RPMI7951 (cell line): ENCODE measurements around the gene AFF3. TPM values are rescaled to one million over a fixed set of nuclear protein-coding genes. Genes with fewer than 3 reads are reported as not detected.

Experiments used
- DNase-seq: peaks from one replicate; pipeline ENCODE4 v3.0.0-alpha.2; 2012; ENCODE audit warnings: low read depth
- total RNA-seq: library from RNA; depleted of rRNA; stranded (reverse); fragments of >200 nt; shearing (Covaris generic); gene quantifications from 2 replicates; pipeline ENCODE4 v1.2.3, GENCODE V29; 2014

Gene AFF3
- total RNA-seq, 1 experiment from 2014 or later: 1.3 TPM

DNA sequence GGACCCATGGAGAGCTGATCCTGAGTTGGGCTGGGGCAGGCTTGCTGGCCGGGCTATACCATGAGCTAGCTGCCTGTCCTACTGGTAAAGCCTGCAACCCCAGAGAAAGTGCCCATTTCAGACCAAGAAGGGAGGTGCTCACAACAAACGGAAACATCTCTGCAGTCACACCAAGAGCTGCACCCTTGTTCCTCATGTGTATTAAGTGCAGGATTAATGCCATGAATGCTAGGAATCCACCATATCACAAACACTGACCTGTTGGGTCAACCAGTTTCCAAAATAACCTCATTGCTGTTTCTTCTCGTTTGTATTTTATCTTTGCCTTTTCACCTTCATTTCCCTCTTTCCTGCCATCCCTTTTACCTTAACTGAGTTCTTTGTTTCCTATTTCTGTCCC lies 69.9 kb downstream of the AFF3 start:
- DNase-seq: no peak

DNA sequence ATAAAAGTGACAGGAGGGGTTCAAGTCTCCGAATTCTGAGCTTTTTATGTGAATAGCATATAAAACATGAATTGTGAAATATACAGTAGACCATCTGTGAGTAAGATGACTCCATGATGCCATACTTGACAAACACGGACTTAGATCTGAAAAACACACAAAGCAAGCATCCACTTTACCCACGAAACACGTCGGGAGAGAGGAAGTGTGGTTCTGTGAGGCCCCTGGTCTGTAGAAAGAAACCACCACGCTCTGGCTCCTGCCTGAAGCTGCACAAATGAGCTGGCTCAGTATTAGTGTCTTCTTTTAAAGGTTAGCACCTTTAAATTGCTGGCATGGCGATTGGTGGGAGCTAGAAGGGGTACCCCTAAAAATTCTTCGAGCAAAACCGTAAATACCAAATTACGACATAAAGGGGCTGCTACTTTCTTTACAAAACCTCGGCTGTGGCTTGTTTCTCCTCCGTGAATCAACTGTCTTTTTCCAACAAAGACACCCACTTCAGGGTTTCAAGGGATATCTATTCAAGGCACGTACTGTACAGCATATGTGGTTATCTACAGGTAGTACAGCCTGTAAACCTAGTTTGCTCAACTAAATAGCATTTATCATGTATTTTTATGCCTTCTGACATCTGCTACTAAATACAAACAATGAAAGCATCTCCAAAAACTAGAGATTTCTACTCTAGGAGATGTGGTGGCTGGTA lies 70.9 kb downstream of the AFF3 start:
- DNase-seq: no peak

DNA sequence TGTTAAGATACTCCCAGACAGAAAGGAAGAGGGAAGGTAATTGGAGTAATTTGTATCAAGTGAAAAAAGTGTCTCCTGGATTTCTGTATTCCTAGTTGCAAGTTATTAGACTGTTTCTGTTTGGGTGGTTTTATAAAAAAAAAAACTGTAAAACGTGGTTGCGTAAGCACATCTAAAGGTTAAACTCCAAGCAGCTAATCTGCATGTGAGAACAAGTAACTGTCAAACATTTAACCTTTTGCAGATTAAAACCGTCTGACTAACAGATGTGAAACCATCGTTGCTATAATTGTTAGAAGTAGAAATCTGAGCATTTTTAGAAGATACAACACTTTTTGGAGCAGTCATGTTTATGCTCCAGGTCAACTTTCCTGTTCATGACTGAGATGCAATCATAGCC lies 72.3 kb downstream of the AFF3 start:
- DNase-seq: no peak

DNA sequence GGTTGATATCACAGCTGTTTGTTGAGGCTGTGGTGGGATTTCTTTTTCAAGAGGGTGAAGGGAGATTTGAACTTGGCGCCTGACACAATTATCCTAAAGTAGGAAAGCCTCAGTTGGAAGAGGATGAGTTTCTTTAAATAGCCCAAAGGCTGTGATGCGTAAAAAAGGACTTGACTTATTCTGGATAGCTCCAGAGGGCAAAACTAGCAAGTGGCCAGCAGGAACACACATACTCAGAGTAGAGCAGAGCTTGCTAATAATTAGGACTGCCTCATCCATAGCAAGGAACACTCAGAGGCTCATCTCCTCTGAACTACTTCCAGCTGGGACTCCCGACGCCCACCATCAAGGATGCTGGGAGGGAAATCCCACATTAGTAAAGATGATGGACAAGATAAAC lies 74.0 kb downstream of the AFF3 start:
- DNase-seq: no peak

DNA sequence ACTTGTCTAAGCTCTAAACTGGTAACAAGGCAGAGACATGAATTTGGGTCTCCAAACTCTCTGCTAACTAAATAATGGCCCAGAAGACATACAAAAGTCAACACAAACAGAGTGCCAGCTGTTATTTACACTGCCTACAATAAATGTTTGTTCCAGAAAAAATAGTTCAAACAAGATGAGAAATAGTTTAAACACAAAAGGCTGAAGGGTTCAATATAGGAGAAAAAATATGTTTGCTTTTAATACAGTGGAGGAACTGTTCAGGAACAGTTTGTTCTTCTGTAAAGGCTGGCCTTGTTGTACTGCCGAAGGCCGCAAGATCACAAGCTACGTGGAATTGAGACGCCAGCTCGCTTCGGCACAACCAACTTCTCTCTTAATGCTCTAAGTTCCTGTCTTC lies 74.6 kb downstream of the AFF3 start:
- no peak for DNase-seq

DNA sequence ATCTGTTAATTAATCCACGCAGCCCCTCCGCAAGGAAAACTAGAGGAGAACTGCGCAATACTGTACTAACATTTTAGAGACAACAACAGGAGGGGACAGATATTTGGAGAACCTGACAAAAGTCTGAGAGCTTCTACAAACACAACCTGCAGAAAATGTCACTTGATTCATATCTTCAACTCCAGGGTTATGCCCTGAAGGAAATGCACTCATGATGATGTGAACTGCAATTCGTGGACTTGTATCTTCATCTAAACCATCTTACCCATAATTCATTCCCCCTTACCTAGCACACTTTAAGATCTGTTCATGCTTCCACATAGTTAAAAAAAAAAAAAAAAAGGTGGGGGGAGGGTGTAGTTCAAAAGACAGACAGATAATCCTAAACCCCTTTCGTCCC lies 75.5 kb downstream of the AFF3 start:
- no peak for DNase-seq

DNA sequence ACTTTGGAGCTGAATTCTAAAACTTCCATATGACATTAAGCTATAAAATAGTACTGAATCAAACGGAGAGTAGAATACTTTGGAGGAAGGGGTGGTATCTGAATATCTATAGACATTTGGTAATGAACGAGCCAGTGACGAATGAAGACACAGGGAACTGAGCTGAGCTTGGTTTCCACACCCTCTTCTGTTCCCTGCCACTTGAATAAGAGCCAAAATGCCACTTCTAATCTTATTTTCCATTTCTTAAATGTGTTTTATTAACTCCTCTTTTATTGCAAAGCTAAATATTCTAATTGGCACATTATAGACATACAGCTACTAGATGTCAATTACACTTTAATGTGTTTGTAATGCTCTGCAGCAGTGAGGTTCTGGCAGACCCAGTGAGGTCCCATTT lies 76.1 kb downstream of the AFF3 start:
- DNase-seq: no peak

DNA sequence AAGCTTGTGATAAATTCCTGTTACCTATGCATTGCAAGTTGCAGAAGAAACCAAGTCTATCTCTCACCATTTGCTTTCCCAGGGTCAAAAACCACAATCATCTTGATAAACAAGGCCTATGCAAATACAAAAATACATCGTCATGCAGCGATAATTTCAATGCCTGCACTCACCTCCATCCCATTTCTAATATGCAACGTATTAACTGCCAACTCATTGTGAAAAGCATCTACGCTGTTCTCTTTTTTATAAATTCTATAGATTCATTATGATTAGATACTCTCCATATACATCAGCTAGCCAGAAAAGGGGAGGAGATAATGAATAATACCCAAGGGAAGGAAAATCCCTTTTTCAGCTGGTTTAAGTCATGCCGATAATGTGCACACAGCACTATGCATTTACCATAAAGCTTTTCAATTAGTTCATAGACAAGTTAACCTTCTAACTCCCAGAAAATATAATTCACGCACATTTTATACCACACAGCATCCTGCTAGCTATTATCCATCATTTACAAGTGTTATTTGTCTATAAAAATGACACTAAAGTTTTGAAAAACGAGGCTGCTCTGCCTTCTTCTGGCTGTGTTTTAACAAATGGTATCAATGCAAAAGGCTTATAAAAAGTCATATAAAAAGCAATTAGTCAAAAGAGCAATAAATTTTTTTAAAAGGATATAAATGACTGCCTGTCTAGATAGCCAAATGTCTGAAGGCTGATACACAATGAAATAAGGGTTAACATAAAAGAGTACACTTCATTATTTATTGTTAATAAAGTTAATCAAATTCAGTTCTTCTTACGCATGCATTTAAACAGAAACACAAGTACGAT lies 77.6 kb downstream of the AFF3 start:
- DNase-seq: no peak

DNA sequence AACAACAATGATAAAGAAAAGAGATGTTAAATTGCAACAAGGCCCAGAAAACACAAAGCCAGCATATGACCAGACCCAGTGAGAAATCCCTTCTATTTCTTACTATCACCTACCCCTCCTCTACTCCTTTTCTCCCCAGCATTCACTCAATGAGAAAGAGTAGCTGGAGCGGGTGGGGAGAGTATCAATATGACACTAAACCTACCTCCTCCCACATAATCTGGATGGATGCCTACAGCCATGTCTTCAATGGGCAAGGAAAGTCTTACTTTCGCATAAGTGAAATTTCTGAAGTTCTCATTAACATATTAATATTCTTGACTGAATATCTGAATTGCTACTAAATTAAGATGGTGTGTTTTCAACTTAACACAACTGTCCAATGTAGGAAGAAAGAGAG lies 78.2 kb downstream of the AFF3 start:
- no peak for DNase-seq

DNA sequence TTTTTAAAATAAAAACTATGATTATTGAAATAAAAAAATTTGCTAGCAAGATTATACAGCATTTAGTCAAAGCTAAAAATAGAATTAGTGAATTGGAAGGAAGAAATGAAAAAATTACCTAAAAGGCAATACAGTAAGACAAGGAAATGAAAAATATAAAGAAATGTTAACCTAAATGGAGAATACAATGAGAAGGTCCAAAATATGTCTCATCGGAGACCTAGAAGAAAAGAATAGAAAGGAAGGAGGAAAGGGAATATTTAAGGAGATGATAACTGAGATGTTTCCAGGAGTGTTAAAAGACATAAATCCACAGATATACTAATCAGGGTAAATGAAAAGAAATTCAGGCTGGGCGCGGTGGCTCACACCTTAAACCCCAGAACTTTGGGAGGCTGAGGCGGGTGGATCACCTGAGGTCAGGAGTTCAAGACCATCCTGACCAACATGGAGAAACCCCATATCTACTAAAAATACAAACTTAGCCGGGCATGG lies 78.9 kb downstream of the AFF3 start:
- no peak for DNase-seq

DNA sequence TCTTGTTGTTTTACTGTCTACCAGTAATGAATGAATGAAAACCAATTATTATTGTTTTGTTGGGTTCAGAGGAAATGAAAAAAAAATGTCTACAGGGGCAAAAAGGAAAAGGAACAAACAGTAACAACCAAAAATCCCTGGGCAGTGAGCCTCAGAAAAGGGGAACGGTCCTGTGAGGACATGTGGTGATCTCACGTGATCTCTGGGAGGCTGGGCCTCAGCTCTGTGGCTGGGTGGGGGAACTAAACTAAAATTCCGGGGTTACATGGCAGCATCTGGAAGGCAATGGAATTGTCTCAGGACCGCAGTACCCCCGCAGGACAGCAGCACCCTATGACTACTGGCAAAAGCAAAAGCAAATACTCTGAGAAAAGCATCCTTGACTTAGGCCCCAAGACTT lies 80.1 kb downstream of the AFF3 start:
- DNase-seq: no peak

DNA sequence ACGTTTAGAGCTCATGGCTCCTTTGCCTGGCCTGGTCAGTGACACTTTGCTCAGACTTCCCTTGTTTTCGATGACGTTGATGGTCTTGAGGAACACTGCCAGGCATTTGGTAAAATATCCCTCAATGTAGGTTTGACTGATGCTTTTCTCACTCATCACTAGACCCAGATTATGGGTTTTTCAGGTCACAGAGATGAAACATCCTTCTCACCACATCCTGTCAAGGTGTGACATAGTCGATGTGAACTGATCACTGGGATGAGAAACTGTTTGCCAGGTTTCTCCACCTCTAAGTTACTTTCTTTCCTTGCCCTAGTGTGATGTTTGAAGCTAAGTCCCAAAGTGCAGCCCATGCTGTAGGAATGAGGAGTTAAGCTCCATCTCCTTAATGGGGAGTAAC lies 81.5 kb downstream of the AFF3 start:
- DNase-seq: no peak

DNA sequence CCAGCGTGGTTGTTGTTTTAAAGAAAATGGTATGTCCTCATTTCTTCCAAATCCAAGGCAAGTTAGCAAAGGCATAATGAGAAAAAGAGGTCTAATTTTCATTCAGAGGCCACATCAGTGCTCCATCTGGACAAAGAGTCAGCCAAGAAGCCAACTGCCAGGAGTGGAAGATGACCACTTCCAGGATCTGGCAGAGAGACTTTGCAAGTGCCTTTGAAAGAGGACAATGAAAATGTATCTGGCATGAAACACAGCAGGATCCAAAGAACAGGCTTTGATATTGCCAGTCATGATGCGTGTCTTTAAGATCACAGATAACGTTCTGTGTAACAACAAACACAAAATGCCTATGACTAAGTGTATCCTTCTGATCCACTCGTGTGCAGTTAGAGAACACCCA lies 82.8 kb downstream of the AFF3 start:
- peak; percentile 36 for DNase-seq

DNA sequence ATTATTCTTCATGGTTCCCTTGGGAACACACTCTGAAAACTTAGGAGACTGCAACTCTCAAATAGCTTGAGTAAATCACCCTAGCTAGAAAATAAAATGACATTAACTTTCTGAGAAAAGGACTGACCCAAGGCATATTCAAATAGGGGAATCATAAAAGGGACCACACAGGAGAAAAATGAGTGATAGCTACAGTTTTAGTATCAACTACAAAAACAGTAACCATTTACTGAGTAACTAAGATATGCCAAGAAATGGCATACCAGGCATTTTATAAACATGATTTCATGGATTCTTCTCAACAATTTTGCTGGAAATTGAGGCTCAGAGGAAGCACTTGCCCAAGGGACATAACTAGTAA lies 84.5 kb downstream of the AFF3 start:
- DNase-seq: no peak

DNA sequence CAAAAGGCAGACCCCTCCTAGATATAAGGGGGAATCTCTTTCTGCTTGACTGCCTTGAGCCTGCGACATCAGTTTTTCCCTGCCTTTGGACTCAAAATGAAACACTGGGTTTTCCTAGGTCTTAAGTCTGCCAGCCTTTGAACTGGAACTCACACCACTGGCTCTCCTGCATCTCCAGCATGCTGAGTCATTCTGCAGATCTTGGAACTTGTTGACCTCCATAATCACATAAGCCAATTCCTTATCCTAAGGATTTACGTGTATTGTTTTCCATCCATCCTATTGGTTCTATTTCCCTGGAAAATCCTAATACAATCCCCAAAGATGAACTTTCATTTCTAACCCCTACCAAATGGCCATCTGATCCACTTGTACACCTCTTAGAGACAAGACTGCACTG lies 88.0 kb downstream of the AFF3 start:
- no peak for DNase-seq

DNA sequence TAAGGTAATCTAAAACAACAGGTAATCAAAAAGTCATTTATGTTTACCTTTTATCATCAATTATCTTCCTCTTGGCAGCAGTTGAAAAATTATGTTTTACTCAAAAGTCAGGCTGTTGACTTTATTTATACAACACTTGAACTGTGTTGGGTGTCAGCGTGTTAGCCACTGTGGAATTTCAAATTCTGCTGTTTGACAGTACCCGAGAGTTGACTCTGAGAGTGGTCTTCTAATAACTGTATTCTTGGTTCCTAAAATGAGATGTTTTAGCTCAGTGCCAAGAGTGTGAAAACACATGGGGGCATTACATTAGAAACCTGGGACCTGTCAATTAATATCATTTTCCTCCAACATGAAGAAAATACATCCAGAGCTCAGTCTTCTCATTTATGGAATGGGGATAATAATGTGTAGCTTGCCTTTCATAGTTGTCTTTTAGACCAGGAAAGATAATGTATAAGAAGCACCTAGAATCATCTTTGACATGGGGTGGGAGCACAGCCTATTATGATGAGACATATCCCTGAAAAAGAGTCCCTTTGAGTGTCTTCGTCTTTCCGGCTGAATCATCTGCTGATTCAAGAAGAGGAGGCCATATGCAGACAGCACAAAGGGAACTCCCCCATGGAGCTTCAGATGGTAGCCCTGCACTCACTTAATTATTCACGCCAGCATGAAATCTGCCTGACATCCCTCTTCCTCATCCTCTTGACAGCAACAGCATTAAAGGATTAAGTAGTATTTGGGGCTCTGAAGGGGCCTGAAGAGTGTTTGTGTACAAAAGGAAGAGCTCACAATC lies 89.1 kb downstream of the AFF3 start:
- no peak for DNase-seq

DNA sequence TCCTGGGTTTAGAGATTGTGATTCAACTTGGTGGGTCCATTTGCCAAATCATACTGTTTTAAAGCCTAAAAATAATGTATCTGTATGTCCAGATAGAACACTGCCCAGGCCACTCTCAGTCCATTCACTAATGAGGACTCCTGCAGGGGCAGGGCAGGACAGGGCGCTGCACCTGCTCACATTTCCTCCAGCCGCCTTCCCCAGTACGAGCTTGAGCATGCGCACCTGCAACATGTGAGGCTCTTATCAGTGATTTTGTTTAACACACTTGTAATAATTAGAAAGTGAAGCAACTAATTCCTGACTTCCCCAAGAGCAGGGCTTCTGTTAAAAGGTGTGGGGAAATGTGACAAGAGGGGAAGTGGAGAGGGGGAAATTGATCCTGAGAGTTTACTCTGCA lies 89.7 kb downstream of the AFF3 start:
- DNase-seq: no peak

DNA sequence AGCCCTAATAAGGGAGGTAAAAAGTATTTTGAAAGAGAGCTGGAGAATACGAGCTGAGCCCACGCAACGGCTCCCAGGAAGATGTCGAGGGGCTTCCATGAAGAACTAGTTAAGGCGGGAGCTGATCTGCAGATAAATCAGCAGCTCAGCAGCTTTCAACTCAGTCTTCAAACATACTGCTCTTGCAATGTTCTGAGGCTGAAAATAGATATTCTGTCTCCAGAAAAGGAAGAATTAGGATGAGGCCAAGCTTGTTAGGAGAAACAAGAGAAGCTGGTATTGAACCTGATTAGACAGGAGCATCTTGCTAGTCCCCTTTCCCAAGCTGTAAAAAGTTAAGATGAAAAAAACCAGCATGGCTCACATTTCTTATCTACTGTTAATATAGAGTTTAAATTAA lies 91.1 kb downstream of the AFF3 start:
- DNase-seq: no peak

DNA sequence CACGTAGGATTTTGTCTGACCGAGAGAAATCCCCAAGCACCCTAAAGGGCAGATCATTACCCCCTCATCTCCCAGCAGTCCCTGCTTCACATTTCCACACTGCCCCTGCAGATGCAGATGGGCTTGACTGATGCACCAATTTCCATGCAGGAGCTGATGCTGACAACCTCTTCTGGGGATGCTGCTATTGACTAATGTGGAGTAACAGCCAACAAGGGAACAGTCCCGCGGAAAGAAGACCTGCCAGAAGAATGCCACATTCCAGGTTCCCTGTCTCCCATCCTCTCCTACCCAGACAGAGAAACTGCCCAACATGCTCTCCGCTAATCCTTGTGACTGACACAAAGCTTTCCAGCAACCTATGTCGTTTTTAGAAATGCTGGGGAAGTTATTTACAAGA lies 91.7 kb downstream of the AFF3 start:
- no peak for DNase-seq

DNA sequence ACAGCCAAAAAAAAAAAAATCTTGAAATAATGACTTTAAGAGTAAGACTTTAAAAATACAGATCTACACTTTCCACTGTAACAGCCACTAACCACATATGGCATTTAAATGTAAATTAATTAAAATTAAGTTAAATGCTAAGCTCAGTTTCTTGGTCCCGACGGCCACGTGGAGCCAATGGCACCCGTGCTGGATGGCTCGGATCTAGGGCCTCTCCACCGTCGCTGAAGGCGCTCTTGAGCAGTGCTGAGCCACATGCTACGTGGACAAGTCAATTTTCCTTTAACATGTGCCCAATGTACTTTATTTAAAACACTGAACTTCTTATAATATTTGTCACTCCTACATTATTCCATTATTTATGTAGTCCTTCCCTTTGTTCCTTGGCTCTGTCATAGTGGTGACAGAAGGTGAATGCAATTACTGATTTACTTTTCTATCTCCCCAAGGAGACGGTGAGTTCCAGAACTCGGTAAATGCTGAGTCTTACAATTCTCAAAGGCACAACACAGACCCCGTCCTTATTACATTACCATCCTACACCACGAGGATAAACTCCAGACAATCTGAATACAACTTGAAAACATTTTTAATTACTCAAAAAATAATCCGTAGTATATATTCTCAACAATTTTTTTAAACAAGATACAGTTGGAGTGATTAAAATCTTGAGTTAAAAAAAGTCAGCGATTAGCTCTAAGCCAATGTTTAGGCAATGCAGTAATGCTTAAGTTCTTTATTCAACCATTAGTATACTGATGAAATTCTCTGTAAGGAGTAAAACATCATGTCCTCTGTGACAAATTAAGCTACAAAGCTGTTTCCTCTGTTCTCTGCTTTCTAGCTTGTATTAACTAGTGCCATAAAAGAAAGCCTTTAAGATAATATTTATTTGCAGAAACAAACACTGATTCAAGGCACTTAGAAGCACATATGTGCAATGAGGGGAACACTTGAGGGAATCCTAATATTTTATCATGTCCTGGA lies 95.1 kb downstream of the AFF3 start:
- no peak for DNase-seq

DNA sequence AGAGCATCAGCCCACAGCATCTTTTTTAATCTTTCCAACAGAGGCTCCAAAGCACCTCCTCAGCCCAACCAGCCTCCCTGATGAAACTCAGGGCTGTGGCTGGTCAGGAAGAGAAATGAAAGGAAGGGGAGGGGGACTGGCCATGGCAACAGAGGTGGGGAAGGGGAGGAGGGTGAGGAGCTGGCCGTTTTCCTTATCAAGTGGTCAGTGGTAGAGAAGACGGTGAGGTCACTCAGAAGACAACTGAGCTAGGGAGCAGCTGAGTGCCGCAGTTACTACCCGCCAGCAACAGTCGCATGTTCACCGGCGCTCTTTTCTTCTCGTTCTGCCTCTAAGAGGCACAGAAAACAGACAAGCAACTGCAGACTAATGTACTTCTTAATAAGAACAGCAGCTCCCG lies 97.4 kb downstream of the AFF3 start:
- DNase-seq: no peak
